ENCODE data around the gene CENPK. TPM values are rescaled to one million over a fixed set of nuclear protein-coding genes. Genes with fewer than 3 reads are reported as not detected.

Gene CENPK
- total RNA-seq, 2 experiments from 2014 or later = 14.4 to 16.8 TPM

GRCh38 chr5:65548281-65548680 lies 14.7 kb downstream of the CENPK start:
- POLR2A ChIA-PET = interaction anchor here (3.4 kb wide), 1 partner anchor 15 kb away, joined by 25 read pairs; the partner anchor contains the start of genes CENPK and PPWD1

GRCh38 chr5:65546141-65546540 lies 16.8 kb downstream of the CENPK start:
- DNase-seq (no peak), ATAC-seq (ENCODE audit: poor library complexity) (no peak)
- H3K4me1 ChIP-seq (ENCODE audit: insufficient read depth, low read length) = no peaks in the 10 kb centered on the region
- no peak for TF ChIP-seq CTCF (IDR thresholded peaks at IDR 0.05)
- H3K36me3 ChIP-seq (ENCODE audit: insufficient read depth, low read length) = peaks cover 4% of the 10 kb centered on the region
- Mint-ChIP-seq H3K36me3 (ENCODE audit: low read depth) (peaks cover 80% of the 10 kb centered on the region), H3K4me1 (ENCODE audit: low read depth) (no peaks in the 10 kb centered on the region), H3K27ac (no peak overlapping the region), H3K4me3 (no peak overlapping the region), H3K27me3 (no peaks in the 10 kb centered on the region), H3K9me3 (no peaks in the 10 kb centered on the region)
- H3K4me3 ChIP-seq (ENCODE audit: low read length) = no peak overlapping the region
- ChIA-PET POLR2A (no interaction called here), CTCF (no interaction called here)
- H3K27ac ChIP-seq (ENCODE audit: low read depth in 1 of 2, low read length in 2 of 2) = no peak overlapping the region
- no peaks in the 10 kb centered on the region for H3K27me3 ChIP-seq (ENCODE audit: control insufficient read depth in 1 of 2, insufficient read depth in 2 of 2, low read length in 2 of 2)
- H3K9me3 ChIP-seq (ENCODE audit: control insufficient read depth in 1 of 2, insufficient read depth in 1 of 2, low read length in 2 of 2) = no peaks in the 10 kb centered on the region
- intact Hi-C loops (cut with DNase I, micrococcal nuclease) = no loop called here

More at GRCh38 chr5:65548281-65548680, 14.7 kb downstream of the CENPK start:
- H3K9me3 ChIP-seq (ENCODE audit: control insufficient read depth in 1 of 2, insufficient read depth in 1 of 2, low read length in 2 of 2) = no peaks in the 10 kb centered on the region
- intact Hi-C loops (cut with DNase I, micrococcal nuclease) = no loop called here
- ATAC-seq (ENCODE audit: poor library complexity) = no peak
- TF ChIP-seq CTCF (IDR thresholded peaks at IDR 0.05) = no peak
- H3K4me1 ChIP-seq (ENCODE audit: insufficient read depth, low read length) = no peaks in the 10 kb centered on the region
- CTCF ChIA-PET = no interaction called here
- no peak overlapping the region for H3K27ac ChIP-seq (ENCODE audit: low read depth in 1 of 2, low read length in 2 of 2)
- no peaks in the 10 kb centered on the region for H3K27me3 ChIP-seq (ENCODE audit: control insufficient read depth in 1 of 2, insufficient read depth in 2 of 2, low read length in 2 of 2)
- peaks cover 4% of the 10 kb centered on the region for H3K36me3 ChIP-seq (ENCODE audit: insufficient read depth, low read length)
- Mint-ChIP-seq H3K4me3 (no peak overlapping the region), H3K4me1 (ENCODE audit: low read depth) (no peaks in the 10 kb centered on the region), H3K27me3 (no peaks in the 10 kb centered on the region), H3K9me3 (no peaks in the 10 kb centered on the region), H3K36me3 (ENCODE audit: low read depth) (peaks cover 68% of the 10 kb centered on the region), H3K27ac (no peak overlapping the region)
- DNase-seq = no peak
- no peak overlapping the region for H3K4me3 ChIP-seq (ENCODE audit: low read length)

- Histone ChIP-seq H3K4me1 (ENCODE audit: insufficient read depth, low read length) (no peaks in the 10 kb centered on the region), H3K27me3 (ENCODE audit: control insufficient read depth in 1 of 2, insufficient read depth in 2 of 2, low read length in 2 of 2) (no peaks in the 10 kb centered on the region), H3K27ac (ENCODE audit: low read depth in 1 of 2, low read length in 2 of 2) (no peak overlapping the region), H3K4me3 (ENCODE audit: low read length) (no peak overlapping the region), H3K36me3 (ENCODE audit: insufficient read depth, low read length) (no peaks in the 10 kb centered on the region), H3K9me3 (ENCODE audit: control insufficient read depth in 1 of 2, insufficient read depth in 1 of 2, low read length in 2 of 2) (no peaks in the 10 kb centered on the region)
- Mint-ChIP-seq H3K36me3 (ENCODE audit: low read depth) (peaks cover 78% of the 10 kb centered on the region), H3K4me3 (no peak overlapping the region), H3K27ac (no peak overlapping the region), H3K9me3 (no peaks in the 10 kb centered on the region), H3K27me3 (no peaks in the 10 kb centered on the region), H3K4me1 (ENCODE audit: low read depth) (no peaks in the 10 kb centered on the region)
- POLR2A ChIA-PET = interaction anchor here (1.4 kb wide), 1 partner anchor 18 kb away, joined by 3 read pairs; the partner anchor contains the start of genes CENPK and PPWD1
- CTCF ChIA-PET = no interaction called here
- TF ChIP-seq CTCF (IDR thresholded peaks at IDR 0.05) = no peak
- no peak for ATAC-seq (ENCODE audit: poor library complexity)
- intact Hi-C loops (cut with DNase I, micrococcal nuclease) = no loop called here
- DNase-seq = no peak
Measured at GRCh38 chr5:65544473-65544872, 18.5 kb downstream of the CENPK start.
